Upper lobe of left lung (tissue), 4 donors: ENCODE data around the gene SNX6.

Experiments
- POLR2A ChIP-seq, 4 donors: fragments of 450-650 bp; IDR thresholded peaks; one replicate each; pipeline ENCODE4 v1.5.1; 2016 to 2017; ENCODE audit warnings: antibody characterized with exemption in 4 of 4, mild to moderate bottlenecking in 2 of 4
- TF ChIP-seq, protein P1 (sequence below), 6 experiments: fragments of 450-650 bp in 4 of 6; fragments of 200-600 bp in 2 of 6; sonication (generic) in 2 of 6; IDR thresholded peaks; one replicate each; pipeline ENCODE4 v1.5.1; 2016 to 2019; ENCODE audit warnings: antibody characterized with exemption in 6 of 6

DNA sequence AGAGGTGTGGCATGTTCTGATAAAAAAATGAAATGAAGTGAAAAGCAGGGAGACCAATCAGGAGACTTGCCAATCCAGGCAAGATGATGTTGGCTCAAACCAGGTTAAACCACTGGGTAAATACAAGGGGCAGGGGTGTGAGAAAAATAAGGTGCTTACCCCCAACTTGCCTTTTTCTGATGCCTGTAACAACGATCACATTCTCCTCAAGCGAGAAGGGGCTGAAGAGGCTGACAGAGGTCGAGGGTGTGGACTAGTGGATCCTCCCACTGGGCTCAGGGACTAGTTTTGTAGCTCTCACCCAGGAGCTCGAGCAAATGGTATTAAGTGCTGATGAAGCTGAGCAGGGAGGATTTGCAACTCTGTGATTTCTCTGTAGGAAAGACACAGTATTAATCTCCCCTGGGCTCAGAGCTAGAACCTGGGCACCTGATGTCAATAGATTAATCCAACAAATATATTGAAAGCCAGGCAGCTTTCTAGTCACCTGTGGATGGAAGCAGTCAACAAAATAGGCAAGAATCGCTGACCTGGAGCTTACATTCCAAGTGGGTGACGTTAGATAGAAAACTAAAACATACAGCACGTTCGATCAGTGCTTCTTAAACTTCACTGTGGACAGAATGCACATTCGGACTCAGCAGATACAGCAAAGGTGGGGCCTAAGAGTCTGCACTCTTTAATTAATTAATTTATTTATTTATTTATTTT, 75.3 kb downstream of the SNX6 start:
- TF ChIP-seq, protein P1, sequence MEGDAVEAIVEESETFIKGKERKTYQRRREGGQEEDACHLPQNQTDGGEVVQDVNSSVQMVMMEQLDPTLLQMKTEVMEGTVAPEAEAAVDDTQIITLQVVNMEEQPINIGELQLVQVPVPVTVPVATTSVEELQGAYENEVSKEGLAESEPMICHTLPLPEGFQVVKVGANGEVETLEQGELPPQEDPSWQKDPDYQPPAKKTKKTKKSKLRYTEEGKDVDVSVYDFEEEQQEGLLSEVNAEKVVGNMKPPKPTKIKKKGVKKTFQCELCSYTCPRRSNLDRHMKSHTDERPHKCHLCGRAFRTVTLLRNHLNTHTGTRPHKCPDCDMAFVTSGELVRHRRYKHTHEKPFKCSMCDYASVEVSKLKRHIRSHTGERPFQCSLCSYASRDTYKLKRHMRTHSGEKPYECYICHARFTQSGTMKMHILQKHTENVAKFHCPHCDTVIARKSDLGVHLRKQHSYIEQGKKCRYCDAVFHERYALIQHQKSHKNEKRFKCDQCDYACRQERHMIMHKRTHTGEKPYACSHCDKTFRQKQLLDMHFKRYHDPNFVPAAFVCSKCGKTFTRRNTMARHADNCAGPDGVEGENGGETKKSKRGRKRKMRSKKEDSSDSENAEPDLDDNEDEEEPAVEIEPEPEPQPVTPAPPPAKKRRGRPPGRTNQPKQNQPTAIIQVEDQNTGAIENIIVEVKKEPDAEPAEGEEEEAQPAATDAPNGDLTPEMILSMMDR (IDR thresholded peaks at IDR 0.05) = no peak
- TF ChIP-seq POLR2A (IDR thresholded peaks at IDR 0.05) = no peak
